ENCODE results near the gene ZBTB17.
"Not testable (repeated sequence)": the region's sequence is repeated elsewhere in the genome, so short reads cannot be mapped to it uniquely, and the experiment has no call there.

Gene ZBTB17

DNA sequence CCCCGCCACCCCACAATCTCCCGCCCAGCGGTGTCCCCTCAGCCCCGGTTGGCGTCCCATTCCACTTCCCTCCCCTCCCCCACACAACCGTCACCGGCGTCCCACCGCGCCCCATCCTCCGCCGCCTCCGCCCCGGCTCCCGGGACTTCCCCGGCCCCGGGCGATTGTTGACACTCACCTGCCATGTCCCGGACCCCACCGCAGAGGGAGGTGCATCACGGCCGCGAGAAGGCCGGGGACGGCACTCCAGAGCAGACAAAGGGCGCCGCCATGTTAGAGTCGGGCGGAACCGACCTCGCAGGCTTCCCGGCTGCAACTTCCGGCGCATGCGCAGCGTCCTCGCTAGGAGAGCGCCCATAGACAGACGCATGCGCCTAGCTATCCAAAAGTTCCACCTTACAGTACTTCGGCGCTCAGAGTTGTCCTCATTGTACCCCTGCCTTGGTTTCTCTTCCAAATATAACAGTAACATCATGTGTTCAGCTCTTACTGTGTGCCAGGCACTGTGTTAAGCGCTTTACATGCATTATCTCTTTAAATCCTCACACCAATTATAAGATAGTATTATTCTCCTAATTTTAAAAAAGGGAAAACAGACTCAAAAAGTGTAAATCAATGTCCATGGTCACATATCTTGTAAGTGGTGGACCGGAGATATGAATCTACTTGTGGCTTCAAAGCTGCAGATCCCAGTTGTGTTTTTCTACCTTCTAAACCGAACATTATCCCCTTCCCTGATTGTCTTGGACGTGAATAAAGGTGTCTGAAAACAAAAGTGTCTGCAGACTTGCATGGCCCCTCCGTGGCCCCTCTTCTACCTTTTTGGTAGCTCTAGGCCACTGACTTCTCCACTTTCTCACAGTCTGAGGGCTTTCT is at the start of gene ZBTB17:
Gene ZBTB17 (minus strand): TSS at position 297 of the 876 bp plus-strand sequence. CDS start 27,606 bp downstream, outside the sequence.
- TF ChIP-seq POLR2A (IDR thresholded peaks at IDR 0.05; ENCODE audit: low read depth, low read length): peak; percentile 50; the same call in 1 of the 2 replicates
- DNase-seq (ENCODE audit: insufficient read length, low spot score): peak; percentile 84
- FAIRE-seq: peak; percentile 64

DNA sequence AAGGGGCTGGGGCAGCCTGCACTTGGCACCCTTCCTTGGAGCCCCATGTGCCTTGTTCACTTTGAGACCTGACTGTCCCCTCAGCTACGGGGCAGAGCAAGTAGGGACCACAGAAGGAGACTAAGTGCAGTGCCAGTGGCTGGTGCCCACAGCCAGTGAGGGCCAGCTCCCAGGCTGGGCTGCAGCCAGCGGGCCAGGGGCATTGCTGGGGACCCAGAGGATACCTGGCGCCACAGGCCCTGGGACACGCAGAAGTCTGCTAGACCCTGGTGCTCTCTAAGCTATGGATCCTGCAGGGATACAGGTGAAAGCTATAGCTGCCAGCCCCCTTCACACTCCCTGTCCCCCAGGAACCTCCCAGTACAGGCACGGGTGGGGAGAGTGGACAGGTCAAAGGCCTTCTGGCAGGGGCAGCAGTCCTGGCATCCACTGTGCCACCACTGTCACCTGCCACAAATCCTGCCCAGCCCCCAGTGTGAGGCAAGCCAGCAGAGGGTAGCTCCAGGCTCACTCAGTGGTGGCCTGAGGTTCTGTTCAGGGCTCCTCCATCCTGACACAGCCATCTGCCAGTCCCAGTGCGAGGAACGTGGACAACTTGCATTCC is 47.3 kb upstream of the ZBTB17 start:
- DNase-seq (ENCODE audit: insufficient read length, low spot score) (no peak), FAIRE-seq (no peak)
- TF ChIP-seq POLR2A (IDR thresholded peaks at IDR 0.05; ENCODE audit: low read depth, low read length): no peak

DNA sequence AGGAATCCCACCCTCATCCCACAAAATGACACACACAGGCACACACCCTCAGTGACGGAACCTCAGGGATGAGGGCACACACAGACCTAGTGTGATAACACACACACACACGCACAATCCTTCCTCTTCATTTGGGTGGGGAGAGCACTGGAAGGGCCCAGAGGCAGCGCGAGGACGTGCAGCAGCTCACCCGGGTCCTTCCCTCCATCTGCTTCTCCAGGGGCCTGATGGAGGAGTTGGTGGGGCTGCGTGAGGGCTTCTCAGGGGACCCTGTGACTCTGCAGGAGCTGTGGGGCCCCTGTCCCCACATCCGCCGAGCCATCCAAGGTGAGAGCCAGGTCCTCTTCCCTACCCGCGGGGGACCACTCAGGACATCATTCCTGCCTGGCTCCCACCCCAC is 46.5 kb upstream of the ZBTB17 start:
- FAIRE-seq (no peak), DNase-seq (ENCODE audit: insufficient read length, low spot score) (no peak)
- no peak for TF ChIP-seq POLR2A (IDR thresholded peaks at IDR 0.05; ENCODE audit: low read depth, low read length)

DNA sequence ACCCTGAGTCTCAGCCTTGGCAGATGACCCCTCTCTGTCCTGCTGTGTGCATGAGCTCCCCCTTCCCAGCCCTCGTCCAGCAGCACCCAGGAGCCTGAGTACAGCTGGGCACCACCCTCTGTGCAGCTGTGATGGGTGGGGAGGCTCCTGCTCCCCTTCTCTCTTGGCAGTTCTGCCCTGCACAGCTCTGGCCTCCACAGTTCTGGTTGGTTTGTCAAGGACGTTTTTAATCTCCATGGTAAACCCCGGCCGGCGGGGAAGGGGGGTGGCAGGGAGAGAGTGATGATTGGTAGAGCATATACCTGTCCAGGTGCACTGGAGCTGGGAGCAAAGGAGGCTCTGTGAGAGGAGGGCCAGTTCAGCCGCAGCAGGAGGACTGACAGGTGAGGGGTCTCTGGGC is 45.8 kb upstream of the ZBTB17 start, which contains the start of gene CLCNKA:
Gene CLCNKA (plus strand): TSS at position 356 of the 400 bp plus-strand sequence. CDS start 584 bp downstream, outside the sequence.
- TF ChIP-seq POLR2A (IDR thresholded peaks at IDR 0.05; ENCODE audit: low read depth, low read length): no peak
- no peak for DNase-seq (ENCODE audit: insufficient read length, low spot score)
- FAIRE-seq: no peak

DNA sequence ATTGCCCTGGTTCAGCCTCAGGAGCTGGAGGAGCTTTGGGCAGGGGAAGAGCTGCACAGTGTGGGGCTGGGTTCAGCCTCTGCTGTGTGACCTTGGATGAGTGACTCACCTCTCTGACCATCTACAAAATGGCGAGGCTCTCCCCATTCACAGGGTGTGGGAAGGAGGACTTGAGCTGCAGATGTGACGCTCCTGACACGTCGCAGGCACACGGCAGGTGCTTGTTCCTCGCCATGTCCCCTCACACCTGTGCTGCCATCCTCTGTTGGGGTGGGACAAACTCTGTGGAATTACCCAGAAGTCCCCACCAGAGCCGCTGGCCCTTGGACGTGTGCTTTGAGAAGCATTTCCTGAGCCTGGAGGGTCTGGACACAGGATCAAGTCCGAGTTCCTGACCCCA is 45.0 kb upstream of the ZBTB17 start:
- FAIRE-seq; DNase-seq (ENCODE audit: insufficient read length, low spot score): not testable (repeated sequence)

DNA sequence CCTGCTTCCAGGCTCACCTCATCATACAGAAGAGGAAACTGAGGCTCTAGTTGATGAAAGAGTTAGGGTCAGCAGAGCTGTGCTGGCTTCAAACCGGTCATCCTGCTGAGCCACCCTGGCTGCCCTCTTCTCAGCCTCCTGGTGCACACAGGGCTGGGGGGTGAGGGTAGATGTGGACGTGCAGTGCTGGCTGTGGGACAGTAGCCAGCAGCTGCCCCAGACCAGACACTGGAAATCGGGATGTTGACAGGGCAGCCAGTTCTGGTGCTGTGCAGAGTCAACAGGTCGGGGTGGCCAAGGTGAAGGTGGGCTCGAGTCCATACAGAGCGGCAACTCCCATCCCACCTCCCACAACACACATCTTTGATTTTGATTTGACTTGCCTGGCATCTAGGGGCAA is 44.4 kb upstream of the ZBTB17 start:
- FAIRE-seq (no peak), DNase-seq (ENCODE audit: insufficient read length, low spot score) (no peak)
- TF ChIP-seq POLR2A (IDR thresholded peaks at IDR 0.05; ENCODE audit: low read depth, low read length): no peak

DNA sequence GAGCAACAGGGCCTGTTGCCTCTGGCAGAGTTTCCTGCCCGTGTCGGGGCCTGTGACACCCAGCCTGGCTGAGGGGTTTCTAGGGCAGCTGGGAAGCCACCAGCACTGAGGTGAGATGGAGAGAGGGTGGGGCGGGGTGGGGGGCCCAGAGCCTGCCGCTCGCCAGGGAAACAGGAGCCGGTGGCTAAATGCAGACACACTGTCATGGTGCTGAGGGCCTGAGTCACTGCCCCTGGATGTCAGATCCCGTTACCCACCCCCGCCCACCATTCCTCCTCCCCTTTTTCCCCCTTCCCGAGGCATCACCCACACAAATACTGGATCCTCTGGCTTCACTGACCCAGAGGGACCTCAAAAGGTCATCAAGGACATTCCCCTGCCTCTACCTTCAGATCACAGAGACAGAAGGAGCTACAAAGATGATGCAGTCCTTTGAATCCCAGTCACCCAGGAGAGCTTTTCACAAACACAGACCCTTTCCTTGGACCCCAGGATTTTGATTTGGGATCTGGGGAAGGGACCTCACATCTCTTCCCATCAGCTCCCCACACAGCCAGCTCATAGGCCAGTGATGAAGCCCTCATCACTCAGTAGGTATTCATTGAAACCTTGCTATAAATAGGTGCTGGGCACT is 43.9 kb upstream of the ZBTB17 start:
- DNase-seq (ENCODE audit: insufficient read length, low spot score) (no peak), FAIRE-seq (no peak)
- TF ChIP-seq POLR2A (IDR thresholded peaks at IDR 0.05; ENCODE audit: low read depth, low read length): no peak

DNA sequence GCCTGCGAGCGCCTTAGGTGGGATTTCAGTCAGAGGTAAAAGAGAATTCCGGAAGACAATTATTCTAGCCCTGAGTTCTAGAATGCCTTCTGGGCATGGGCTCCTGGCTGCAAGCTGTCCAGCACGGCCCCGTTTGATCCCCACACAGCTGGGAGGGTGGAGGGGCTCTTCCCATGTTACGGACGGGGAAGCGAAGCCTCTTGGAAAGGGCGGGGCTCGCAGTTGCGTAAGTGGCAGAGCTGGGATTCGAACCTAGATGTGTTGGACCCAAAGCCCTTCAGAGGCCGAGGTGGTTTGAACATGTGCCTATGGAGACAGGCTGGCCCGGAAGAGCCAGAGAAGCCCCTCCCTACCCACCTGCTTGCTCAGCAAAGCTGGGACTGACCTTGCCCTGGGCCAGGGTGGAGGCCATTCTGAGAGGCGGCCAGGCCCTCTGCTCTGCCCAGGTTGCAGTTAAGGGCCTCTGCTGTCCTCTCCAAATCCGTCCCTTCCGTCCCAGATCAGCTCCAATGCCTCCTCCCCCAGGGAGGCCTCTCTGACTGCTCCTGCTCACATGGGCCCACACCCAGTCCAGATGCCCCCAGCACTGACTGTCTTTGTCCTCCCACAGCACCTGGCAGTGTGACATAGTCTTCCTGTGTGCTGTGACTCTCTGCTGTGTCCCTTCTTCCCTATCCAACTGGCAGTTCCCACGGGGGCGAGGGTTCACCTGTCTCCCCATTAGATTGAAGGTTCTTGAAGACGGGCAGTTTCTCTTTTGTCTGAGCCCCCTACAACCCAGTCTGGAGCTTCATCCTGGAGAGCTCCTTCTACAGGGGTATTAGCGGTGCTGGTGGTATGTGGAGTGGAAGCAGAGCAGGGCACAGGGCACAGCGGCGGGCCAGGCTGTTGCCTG is 43.1 kb upstream of the ZBTB17 start:
- no peak for FAIRE-seq

DNA sequence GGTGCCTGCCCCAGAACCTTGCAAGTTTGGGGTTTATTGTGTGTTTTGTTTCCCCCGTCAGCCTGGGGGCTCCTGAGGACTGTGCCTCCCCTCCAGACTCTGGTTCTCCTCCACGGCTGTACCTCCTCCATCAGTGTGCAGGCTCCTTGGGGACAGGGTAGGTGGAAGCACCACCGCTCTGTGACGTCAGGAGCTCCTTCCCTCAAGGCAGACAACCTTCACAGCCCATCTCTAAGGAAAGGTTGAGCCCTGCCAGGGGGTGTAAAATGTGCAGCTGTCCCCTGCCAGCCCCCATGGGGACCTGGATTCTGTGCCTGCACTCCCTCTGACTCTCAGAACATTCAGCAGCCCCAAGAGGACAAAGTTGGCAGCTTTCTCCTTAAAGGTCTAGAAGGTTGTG is 42.4 kb upstream of the ZBTB17 start:
- no peak for TF ChIP-seq POLR2A (IDR thresholded peaks at IDR 0.05; ENCODE audit: low read depth, low read length)
- FAIRE-seq (no peak), DNase-seq (ENCODE audit: insufficient read length, low spot score) (no peak)

More for the DNA sequence above, 43.1 kb upstream of the ZBTB17 start:
- no peak for TF ChIP-seq POLR2A (IDR thresholded peaks at IDR 0.05; ENCODE audit: low read depth, low read length)
- DNase-seq (ENCODE audit: insufficient read length, low spot score): no peak

DNA sequence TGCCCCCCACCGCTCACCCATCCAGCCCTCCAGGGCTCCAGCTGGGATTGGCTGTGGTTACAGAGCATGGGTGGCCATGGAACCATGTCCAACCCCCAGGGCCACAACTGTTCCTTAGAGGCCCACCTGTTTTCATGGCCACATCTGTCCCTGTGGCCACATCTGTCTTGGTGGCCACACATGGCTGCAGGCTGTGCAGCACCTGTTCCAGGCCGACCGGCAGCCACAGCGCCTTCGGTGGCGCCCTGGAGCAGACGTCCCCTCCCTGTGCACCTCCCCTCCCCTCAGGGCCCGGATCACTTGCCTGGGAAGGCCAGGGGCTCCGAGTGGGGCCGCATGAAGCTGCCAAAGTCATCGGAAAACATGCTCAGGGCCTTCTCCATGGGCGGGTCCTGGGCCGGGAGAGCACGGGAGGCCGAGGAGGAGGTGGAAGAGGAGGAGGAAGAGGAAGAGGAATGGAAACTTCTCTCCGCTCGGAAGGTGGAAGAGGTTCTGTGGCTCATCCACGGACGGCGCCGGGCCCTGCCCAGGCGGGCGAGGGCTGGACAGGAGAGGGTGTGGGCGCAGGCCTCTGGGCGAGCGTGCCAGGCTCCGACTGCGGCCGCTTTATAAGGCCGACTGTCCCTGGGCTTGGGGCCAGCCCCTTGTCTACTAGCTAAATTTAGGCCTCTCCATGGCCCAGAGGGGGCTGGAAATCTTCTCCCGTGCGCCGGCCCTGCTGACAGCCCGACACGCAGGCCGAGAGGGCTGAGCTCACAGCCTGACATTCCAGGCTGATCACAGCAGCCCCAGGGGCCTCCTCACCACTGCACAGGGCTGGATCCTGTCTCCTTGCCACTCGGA is 41.8 kb upstream of the ZBTB17 start, which contains the start of gene HSPB7:
Gene HSPB7 (minus strand): TSS at position 583 of the 843 bp plus-strand sequence. CDS start 80 bp downstream, at position 503.
- DNase-seq (ENCODE audit: insufficient read length, low spot score) (no peak), FAIRE-seq (no peak)
- TF ChIP-seq POLR2A (IDR thresholded peaks at IDR 0.05; ENCODE audit: low read depth, low read length): no peak

DNA sequence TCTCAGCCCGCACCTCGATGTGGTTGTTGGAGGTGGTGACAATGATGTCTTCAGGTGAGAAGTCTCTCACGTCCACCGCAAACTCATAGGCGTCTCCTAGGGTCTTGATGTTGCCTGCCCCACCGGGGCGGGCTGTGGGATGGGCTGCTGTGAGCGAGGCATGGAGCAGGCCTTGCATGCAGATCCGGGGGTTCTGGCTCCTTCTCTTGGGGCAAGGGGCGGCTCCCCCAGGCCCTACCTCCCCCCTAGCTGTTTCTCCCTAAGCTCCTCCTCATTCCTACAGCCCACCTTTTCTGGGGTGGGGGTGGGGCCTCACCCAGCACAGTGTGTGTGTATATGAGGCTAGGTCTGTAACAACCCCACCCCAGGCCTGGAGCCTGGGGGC is 41.2 kb upstream of the ZBTB17 start:
- no peak for TF ChIP-seq POLR2A (IDR thresholded peaks at IDR 0.05; ENCODE audit: low read depth, low read length)
- DNase-seq (ENCODE audit: insufficient read length, low spot score) (no peak), FAIRE-seq (no peak)
